Neuronal stem cell (in vitro differentiated cells): ENCODE results near the gene GAMT.
A peak's percentile ranks its signal among the peaks of the same experiment; 100 is the strongest.

ENCODE experiments used
- DNase-seq: peaks from one replicate; pipeline ENCODE4 v3.0.0-alpha.2; 2013; ENCODE audit warnings: low spot score
- H2AFZ ChIP-seq: one replicate; pipeline ENCODE4 v1.6.1; 2013; ENCODE audit warnings: mild to moderate bottlenecking, low read length, inconsistent platforms
- H2AK5ac ChIP-seq: 2 replicates; pipeline ENCODE4 v1.6.1; 2013; ENCODE audit warnings: low read depth, mild to moderate bottlenecking, inconsistent platforms, low read length, moderate library complexity, mixed read lengths
- H2BK120ac ChIP-seq: 2 replicates; pipeline ENCODE4 v1.6.1; 2013; ENCODE audit warnings: low read depth, mild to moderate bottlenecking, inconsistent platforms, low read length, moderate library complexity, mixed read lengths
- H2BK12ac ChIP-seq: one replicate; pipeline ENCODE4 v1.6.1; 2013; ENCODE audit warnings: low read length, inconsistent platforms
- H2BK15ac ChIP-seq: 2 replicates; pipeline ENCODE4 v1.6.1; 2013; ENCODE audit warnings: mild to moderate bottlenecking, low read length, inconsistent platforms, mixed read lengths
- H2BK5ac ChIP-seq: one replicate; pipeline ENCODE4 v1.6.1; 2013; ENCODE audit warnings: inconsistent platforms, mild to moderate bottlenecking, low read length, moderate library complexity
- H3K14ac ChIP-seq: one replicate; pipeline ENCODE4 v1.6.1; 2013; ENCODE audit warnings: low read length, inconsistent platforms
- H3K18ac ChIP-seq: 2 replicates; pipeline ENCODE4 v1.6.1; 2013; ENCODE audit warnings: low read length, inconsistent platforms
- H3K23ac ChIP-seq: 2 replicates; pipeline ENCODE4 v1.6.1; 2013; ENCODE audit warnings: low read depth, mild to moderate bottlenecking, mixed read lengths, low read length, inconsistent platforms; ENCODE audit not compliant: poor library complexity
- H3K27ac ChIP-seq: replicated peaks from 3 replicates; pipeline ENCODE4 v1.5.1; 2013; ENCODE audit warnings: low read length, inconsistent platforms
- H3K27me3 ChIP-seq, 3 experiments: 2 replicates each; pipeline ENCODE4 v1.6.1; 2013; ENCODE audit warnings: low read length in 3 of 3, mild to moderate bottlenecking in 2 of 3, inconsistent platforms in 1 of 3, low read depth in 1 of 3, mixed read lengths in 1 of 3, moderate library complexity in 1 of 3; ENCODE audit not compliant: control insufficient read depth in 3 of 3, insufficient read depth in 3 of 3
- H3K36me3 ChIP-seq, 2 donors: replicated peaks in 1 of 2; 2 replicates each; pipeline ENCODE4 v1.6.1; 2013; ENCODE audit warnings: low read length in 2 of 2; ENCODE audit not compliant: control insufficient read depth in 2 of 2, insufficient read depth in 2 of 2
- H3K4ac ChIP-seq: 2 replicates; pipeline ENCODE4 v1.6.1; 2013; ENCODE audit warnings: inconsistent platforms, mild to moderate bottlenecking, low read length, moderate library complexity
- H3K4me1 ChIP-seq, 2 donors: 1 replicate in 1 of 2; 2 replicates in 1 of 2; pipeline ENCODE4 v1.6.1; 2013; ENCODE audit warnings: low read length in 2 of 2, low read depth in 1 of 2; ENCODE audit not compliant: control insufficient read depth in 2 of 2, insufficient read depth in 1 of 2
- H3K4me2 ChIP-seq: one replicate; pipeline ENCODE4 v1.6.1; 2013; ENCODE audit warnings: mild to moderate bottlenecking, low read length, inconsistent platforms; ENCODE audit not compliant: insufficient read depth, poor library complexity, severe bottlenecking
- H3K4me3 ChIP-seq, 2 donors: 2 replicates each; pipeline ENCODE4 v1.5.1; 2013; ENCODE audit warnings: low read length in 2 of 2, mild to moderate bottlenecking in 2 of 2, inconsistent platforms in 1 of 2, moderate library complexity in 1 of 2
- H3K79me1 ChIP-seq: one replicate; pipeline ENCODE4 v1.6.1; 2013; ENCODE audit warnings: low read depth, mild to moderate bottlenecking, inconsistent platforms, low read length, moderate library complexity
- H3K9ac ChIP-seq: one replicate; pipeline ENCODE4 v1.6.1; 2013; ENCODE audit warnings: mild to moderate bottlenecking, low read depth, low read length, inconsistent platforms; ENCODE audit not compliant: poor library complexity
- H3K9me3 ChIP-seq, 2 donors: replicated peaks in 1 of 2; 2 replicates each; pipeline versions ENCODE3 to v1.6.1; 2013; ENCODE audit warnings: low read length in 2 of 2, mild to moderate bottlenecking in 2 of 2, inconsistent platforms in 1 of 2, low read depth in 1 of 2, mixed read lengths in 1 of 2, moderate library complexity in 1 of 2; ENCODE audit not compliant: control insufficient read depth in 2 of 2, insufficient read depth in 1 of 2
- H4K8ac ChIP-seq: one replicate; pipeline ENCODE4 v1.6.1; 2013; ENCODE audit warnings: low read depth, mild to moderate bottlenecking, inconsistent platforms, low read length, moderate library complexity
- H4K91ac ChIP-seq: one replicate; pipeline ENCODE4 v1.6.1; 2013; ENCODE audit warnings: low read length, low read depth, mild to moderate bottlenecking, inconsistent platforms; ENCODE audit not compliant: poor library complexity
- WGBS, 2 donors: extraction: QIAGEN DNeasy Blood & Tissue Kit; methylation state at CpG; one replicate each; pipeline ENCODE4 v1.1.7; 2013; ENCODE audit warnings: missing lambda C conversion rate in 2 of 2, mixed read lengths in 1 of 2; ENCODE audit not compliant: insufficient read length in 2 of 2, insufficient replicate concordance in 1 of 2; ENCODE audit errors: extremely low coverage in 2 of 2; 5-methylcytosine and 5-hydroxymethylcytosine counted together

GAMT gene

DNA sequence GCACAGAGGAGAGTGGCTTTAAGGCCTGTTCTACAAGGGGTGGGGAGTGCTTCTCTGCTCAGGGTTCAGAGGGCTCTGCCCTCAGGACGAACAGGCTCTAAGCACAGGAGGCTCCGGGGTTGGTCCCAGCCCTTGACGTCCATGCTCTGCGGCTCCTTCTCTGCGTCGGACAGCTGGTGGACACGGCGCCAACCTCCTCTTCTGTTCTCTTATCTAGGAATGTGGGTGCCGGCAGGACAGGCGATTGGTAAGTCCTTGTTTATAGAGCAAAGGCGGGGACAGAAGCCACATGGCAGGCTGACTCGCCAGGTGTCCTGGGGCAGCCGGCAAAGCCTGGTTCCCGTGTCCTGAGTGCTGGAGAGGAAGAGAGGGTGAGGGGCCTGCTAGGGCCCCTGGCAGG, 28.4 kb upstream of the GAMT start:
- Histone ChIP-seq H3K4me2 (no peak overlapping the region), H3K9me3 (no peaks in the 10 kb centered on the region), H4K8ac (no peak overlapping the region), H3K27ac (no peak overlapping the region), H3K4ac (no peak overlapping the region), H3K23ac (no peak overlapping the region), H3K4me1 (peaks cover 5 to 11% of the 10 kb centered on the region in 2 donors), H2BK12ac (no peak overlapping the region), H3K14ac (no peak overlapping the region), H2BK120ac (no peak overlapping the region), H4K91ac (no peak overlapping the region), H2BK15ac (no peak overlapping the region), H2AFZ (no peak overlapping the region), H3K4me3 (no peak overlapping the region), H3K18ac (no peak overlapping the region), H2AK5ac (no peak overlapping the region), H3K36me3 (peaks cover 53 to 92% of the 10 kb centered on the region in 2 donors), H3K27me3 (no peaks in the 10 kb centered on the region), H2BK5ac (peak overlapping the region; percentile 22), H3K79me1 (peaks cover 21% of the 10 kb centered on the region), H3K9ac (no peak overlapping the region)
- DNase-seq: no peak
- WGBS, 2 donors: no CpG with 5 or more reads among the region's 14 CpGs

DNA sequence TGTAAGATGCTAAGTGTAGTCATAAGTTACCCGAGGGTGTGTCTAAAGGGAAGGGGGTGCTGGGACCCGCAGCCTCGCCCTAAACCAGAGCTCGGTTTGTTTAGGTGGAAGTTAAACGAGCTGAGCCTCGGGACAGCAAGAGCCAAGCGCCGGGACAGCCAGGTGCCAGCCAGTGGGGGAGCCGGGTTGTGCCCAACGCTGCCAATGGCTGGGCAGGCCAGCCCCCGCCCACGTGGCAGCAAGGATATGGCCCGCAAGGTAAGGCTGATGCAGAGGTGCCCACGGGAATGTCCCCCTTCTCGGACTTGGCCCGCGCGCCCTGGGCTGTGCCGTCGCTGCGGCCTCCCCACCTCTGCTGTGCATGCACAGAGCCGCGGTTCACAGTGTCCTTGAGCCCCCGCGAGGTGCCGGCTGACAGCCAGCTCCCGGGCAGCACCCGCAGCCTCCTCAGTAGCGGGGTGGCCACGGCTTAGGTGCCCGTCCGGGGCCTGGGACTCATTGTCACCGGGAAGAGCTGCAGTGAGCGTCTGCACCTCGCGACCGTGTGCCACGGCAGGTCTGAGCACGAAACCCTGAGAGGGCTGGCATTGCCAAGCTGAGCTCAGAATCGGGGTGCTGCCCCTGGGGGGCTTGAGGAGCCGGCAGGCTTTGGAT, 27.5 kb upstream of the GAMT start:
- Histone ChIP-seq H3K4me3 (no peak overlapping the region), H3K4ac (no peak overlapping the region), H3K4me1 (peaks cover 10 to 19% of the 10 kb centered on the region in 2 donors), H2BK15ac (no peak overlapping the region), H2BK120ac (no peak overlapping the region), H2BK12ac (no peak overlapping the region), H3K27ac (no peak overlapping the region), H3K14ac (no peak overlapping the region), H3K4me2 (no peak overlapping the region), H4K8ac (no peak overlapping the region), H3K9ac (no peak overlapping the region), H3K18ac (peak overlapping the region; percentile 17), H2BK5ac (peak overlapping the region; percentile 24), H3K36me3 (peaks cover 51 to 85% of the 10 kb centered on the region in 2 donors), H3K79me1 (peaks cover 27% of the 10 kb centered on the region), H3K27me3 (no peaks in the 10 kb centered on the region), H3K23ac (peak overlapping the region; percentile 73), H2AFZ (no peak overlapping the region), H3K9me3 (no peaks in the 10 kb centered on the region), H4K91ac (no peak overlapping the region), H2AK5ac (peak overlapping the region; percentile 46)
- DNase-seq: no peak
- WGBS, 2 donors: no CpG with 5 or more reads among the region's 41 CpGs

DNA sequence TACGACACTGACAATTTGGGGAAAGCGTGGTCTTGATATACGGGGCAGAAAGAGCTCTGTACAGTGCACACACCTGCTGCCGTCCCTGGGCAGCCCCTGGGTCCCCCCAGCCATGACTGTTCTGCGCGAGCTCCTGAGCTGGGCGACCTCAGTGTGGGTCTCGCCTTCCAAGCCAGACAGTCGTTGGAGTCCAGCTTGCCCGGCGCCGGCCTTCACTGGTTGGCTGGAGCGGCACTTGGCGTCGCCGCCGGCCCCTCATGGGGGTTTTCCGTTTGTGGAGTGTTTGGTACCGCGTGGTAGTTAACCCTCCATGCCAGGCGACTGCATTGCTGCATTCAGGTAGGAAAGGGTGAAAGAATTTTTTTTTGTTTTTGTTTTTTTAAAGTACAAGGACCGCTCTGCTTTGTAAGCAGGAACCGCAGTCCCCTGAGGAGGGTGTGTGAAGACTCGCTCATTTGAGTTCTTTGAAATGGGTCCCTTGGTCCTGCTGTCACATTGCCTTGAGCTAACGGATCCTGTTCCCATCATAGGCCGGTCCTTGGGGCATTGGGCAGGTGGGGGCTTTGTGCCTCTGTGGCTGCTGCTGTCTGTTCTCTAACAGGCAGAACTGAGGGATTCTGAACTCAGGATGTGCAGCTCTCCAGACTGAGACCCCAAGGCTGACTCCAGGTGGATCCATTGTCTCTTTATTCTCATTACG, 26.0 kb upstream of the GAMT start:
- Histone ChIP-seq H2BK120ac (no peak overlapping the region), H2AK5ac (no peak overlapping the region), H3K27me3 (no peaks in the 10 kb centered on the region), H3K36me3 (peaks cover 48 to 85% of the 10 kb centered on the region in 2 donors), H3K9ac (no peak overlapping the region), H2BK15ac (no peak overlapping the region), H3K4me1 (peaks cover 12 to 25% of the 10 kb centered on the region in 2 donors), H2AFZ (no peak overlapping the region), H2BK12ac (no peak overlapping the region), H4K91ac (no peak overlapping the region), H3K23ac (no peak overlapping the region), H4K8ac (no peak overlapping the region), H3K18ac (no peak overlapping the region), H2BK5ac (no peak overlapping the region), H3K4me2 (no peak overlapping the region), H3K27ac (no peak overlapping the region), H3K14ac (no peak overlapping the region), H3K9me3 (no peaks in the 10 kb centered on the region), H3K79me1 (peaks cover 29% of the 10 kb centered on the region), H3K4ac (no peak overlapping the region), H3K4me3 (no peak overlapping the region)
- WGBS, 2 donors: no CpG with 5 or more reads among the region's 27 CpGs
- no peak for DNase-seq

DNA sequence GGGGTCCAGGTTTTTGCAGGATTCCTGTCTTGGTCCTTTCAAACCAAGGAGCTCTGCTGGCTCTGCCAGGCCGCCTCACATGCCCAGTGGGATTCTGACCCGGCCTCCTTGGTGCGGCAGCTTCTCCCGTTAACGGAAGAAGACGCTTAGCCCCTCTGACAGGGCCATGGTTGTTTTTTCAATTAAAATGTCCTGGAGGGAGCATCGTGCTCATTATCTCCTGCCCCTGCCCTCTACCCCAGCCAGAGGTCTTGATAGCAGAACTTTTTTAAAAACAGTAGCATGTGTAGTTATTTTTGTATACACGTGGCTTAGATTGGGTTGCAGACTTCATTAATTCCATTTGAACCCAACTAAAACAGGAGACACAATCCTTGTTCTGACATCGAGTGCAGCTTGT, 25.4 kb upstream of the GAMT start:
- no peak overlapping the region for H3K27ac ChIP-seq
- H3K18ac ChIP-seq: no peak overlapping the region
- no peak overlapping the region for H3K14ac ChIP-seq
- H3K9me3 ChIP-seq: no peaks in the 10 kb centered on the region
- no CpG with 5 or more reads among the region's 9 CpGs for WGBS, 2 donors
- no peak for DNase-seq
- no peak overlapping the region for H3K4me2 ChIP-seq
- H4K91ac ChIP-seq: no peak overlapping the region
- H2AFZ ChIP-seq: no peak overlapping the region
- H2BK12ac ChIP-seq: no peak overlapping the region
- no peak overlapping the region for H3K4me3 ChIP-seq
- H3K27me3 ChIP-seq: no peaks in the 10 kb centered on the region
- H2BK15ac ChIP-seq: no peak overlapping the region
- no peak overlapping the region for H2BK5ac ChIP-seq
- H2BK120ac ChIP-seq: no peak overlapping the region
- peaks cover 12 to 25% of the 10 kb centered on the region in 2 donors for H3K4me1 ChIP-seq
- no peak overlapping the region for H3K4ac ChIP-seq
- peaks cover 26% of the 10 kb centered on the region for H3K79me1 ChIP-seq
- no peak overlapping the region for H2AK5ac ChIP-seq
- no peak overlapping the region for H3K23ac ChIP-seq
- no peak overlapping the region for H4K8ac ChIP-seq
- no peak overlapping the region for H3K9ac ChIP-seq
- H3K36me3 ChIP-seq: peaks cover 46 to 85% of the 10 kb centered on the region in 2 donors
